HepG2 (cell line): ENCODE measurements around the gene ELF2. TPM values are rescaled to one million over a fixed set of nuclear protein-coding genes. Genes with fewer than 3 reads are reported as not detected.

Source experiments
- ATAC-seq: fragments of 200-7000 bp; cut with Tn5 transposase; 3 replicates; pipeline ENCODE4 v1.9.1; 2020; ENCODE audit warnings: mild to moderate bottlenecking, moderate library complexity
- BruUV-seq: library from RNA; stranded (reverse); fragments of 400-500 nt; replicated peaks from 2 replicates; lab custom pipeline; 2021; lab: Mats Ljungman, UMichigan
- CTCF ChIA-PET: fragments of 300-600 bp; formaldehyde crosslinking; extraction: SDS; loops from one replicate; lab custom pipeline; 2021; ENCODE audit warnings: low total read pairs, inconsistent platforms, low intra/inter-chr PET ratio; lab: Yijun Ruan, JAX
- POLR2A ChIA-PET: fragments of 350-600 bp; sonication (Branson Sonifier 250); formaldehyde crosslinking; loops from one replicate; lab custom pipeline; 2020; ENCODE audit warnings: antibody characterized with exemption, inconsistent platforms; lab: Yijun Ruan, JAX
- DNase-seq: peaks from one replicate; pipeline ENCODE4 v3.0.0-alpha.2; 2015; ENCODE audit warnings: low spot score
- FAIRE-seq: peaks from 3 replicates; lab custom pipeline; 2011; peaks lifted over from hg19 to GRCh38; lab: Jason Lieb, UNC
- H2AFZ ChIP-seq: one replicate; pipeline ENCODE4 v1.6.1; 2011; ENCODE audit warnings: low read length, inconsistent platforms
- H3K27ac ChIP-seq: fragments of 300-600 bp; 3 replicates; pipeline ENCODE4 v1.8.0; 2011; ENCODE audit warnings: mixed run types, mild to moderate bottlenecking, mixed read lengths, low read length, inconsistent platforms; ENCODE audit not compliant: insufficient read depth; ENCODE audit errors: extremely low read length
- H3K27me3 ChIP-seq, 2 experiments: fragments of 200-600 bp in 1 of 2; 2 replicates in 1 of 2; 3 replicates in 1 of 2; pipeline versions ENCODE4 v1.6.0 to v1.8.0; 2011; ENCODE audit warnings: low read length in 2 of 2, mild to moderate bottlenecking in 2 of 2, moderate library complexity in 2 of 2, inconsistent platforms in 1 of 2; ENCODE audit not compliant: insufficient read depth in 2 of 2, control insufficient read depth in 1 of 2
- H3K36me3 ChIP-seq, 2 experiments: fragments of 200-600 bp in 1 of 2; replicated peaks in 1 of 2; 2 replicates in 1 of 2; 3 replicates in 1 of 2; pipeline versions ENCODE4 v1.5.1 to v1.8.0; 2011; ENCODE audit warnings: low read length in 2 of 2, inconsistent platforms in 1 of 2; ENCODE audit not compliant: insufficient read depth in 2 of 2, control insufficient read depth in 1 of 2
- H3K4me1 ChIP-seq: 2 replicates; pipeline ENCODE4 v1.5.1; 2012; ENCODE audit warnings: low read length, inconsistent platforms; ENCODE audit not compliant: insufficient read depth
- H3K4me2 ChIP-seq: 2 replicates; pipeline ENCODE4 v1.6.0; 2011; ENCODE audit warnings: low read depth, low read length, inconsistent platforms
- H3K4me3 ChIP-seq, 3 experiments: fragments of 200-600 bp in 1 of 3; sonication (generic), shearing (Covaris generic) in 1 of 3; replicated peaks in 1 of 3; 2 replicates each; pipeline ENCODE4 v1.5.1; 2011 to 2016; ENCODE audit warnings: low read length in 3 of 3, inconsistent platforms in 2 of 3, low read depth in 2 of 3, mild to moderate bottlenecking in 2 of 3, control low read depth in 1 of 3, mixed read lengths in 1 of 3; ENCODE audit not compliant: insufficient read depth in 1 of 3
- H3K79me2 ChIP-seq: one replicate; pipeline ENCODE4 v1.6.1; 2011; ENCODE audit warnings: low read length, inconsistent platforms; ENCODE audit not compliant: insufficient read depth
- H3K9ac ChIP-seq: 2 replicates; pipeline ENCODE4 v1.6.0; 2011; ENCODE audit warnings: mild to moderate bottlenecking, low read depth, low read length, inconsistent platforms; ENCODE audit not compliant: insufficient read depth
- H3K9me3 ChIP-seq: 2 replicates; pipeline ENCODE4 v1.5.1; 2012; ENCODE audit warnings: mild to moderate bottlenecking, low read length
- H4K20me1 ChIP-seq: 2 replicates; pipeline ENCODE4 v1.6.0; 2011; ENCODE audit warnings: inconsistent platforms, mild to moderate bottlenecking, low read length, moderate library complexity; ENCODE audit not compliant: insufficient read depth
- ATF4 ChIP-seq, 2 experiments: fragments of 450-650 bp in 1 of 2; sonication (generic) in 1 of 2; formaldehyde crosslinking; IDR thresholded peaks; 2 replicates each; pipeline versions ENCODE4 v1.5.0 to v1.8.0; 2020 to 2022; ENCODE audit warnings: mild to moderate bottlenecking in 1 of 2, missing genetic modification reagents in 1 of 2
- FOSL2 ChIP-seq: sonication (generic); formaldehyde crosslinking; IDR thresholded peaks from 2 replicates; pipeline ENCODE4 v1.4.0; 2020; ENCODE audit warnings: missing genetic modification reagents
- TERF1 ChIP-seq: sonication (generic); formaldehyde crosslinking; IDR thresholded peaks from 2 replicates; pipeline ENCODE4 v1.8.0; 2022; ENCODE audit warnings: mild to moderate bottlenecking, missing genetic modification reagents, moderate library complexity
- ZNF235 ChIP-seq: sonication (generic); formaldehyde crosslinking; IDR thresholded peaks from 2 replicates; pipeline ENCODE4 v1.8.1; 2023; ENCODE audit warnings: mild to moderate bottlenecking, missing genetic modification reagents, borderline replicate concordance
- ZNF33B ChIP-seq: sonication (generic); formaldehyde crosslinking; IDR thresholded peaks from 2 replicates; pipeline ENCODE4 v1.5.1; 2020; ENCODE audit warnings: mild to moderate bottlenecking, missing genetic modification reagents
- WGBS: methylation state at CpG from one replicate; pipeline ENCODE4 v1.1.6; 2017; ENCODE audit warnings: low lambda C conversion rate; 5-methylcytosine and 5-hydroxymethylcytosine counted together
- in situ Hi-C: cut with HindIII; loops from 2 replicates; pipeline ENCODE4 v1.10.0; 2017; ENCODE audit warnings: low pct_unique_long_range_greater_than_20kb; ENCODE audit not compliant: extremely low pct_ligation_motif_present
- intact Hi-C: fragments of 100-400 bp; cut with micrococcal nuclease; formaldehyde crosslinking; loops from one replicate; pipeline ENCODE4 v1.10.0; 2022; ENCODE audit not compliant: unreplicated experiment
- polyA plus RNA-seq, 8 experiments: library from polyadenylated mRNA; depleted of rRNA in 3 of 8; stranded (reverse) in 7 of 8; unstranded in 1 of 8; fragments of >200 nt; fragmentation: Illumina TruSeq in 4 of 8; extraction: Trizol in 4 of 8; gene quantifications; 2 replicates each; pipeline versions ENCODE4 v1.2.1 to v1.2.3, GENCODE V29; 2011 to 2016; ENCODE audit warnings: low read depth in 4 of 8, missing spikeins in 1 of 8, mixed read lengths in 1 of 8; ENCODE audit not compliant: insufficient read depth in 1 of 8
- total RNA-seq, 5 experiments: library from RNA; depleted of rRNA; stranded (reverse); fragments of >200 nt; fragmentation: Illumina TruSeq; extraction: Trizol; gene quantifications; 2 replicates each; pipeline ENCODE4 v1.2.3, GENCODE V29; 2016; ENCODE audit warnings: low read depth in 1 of 5

The ELF2 gene
- total and polyA plus RNA-seq, 2 of the 13 experiments (the other 11 are each of a cell fraction or from before 2014, with no cell fraction given) = 28.6 to 35.4 TPM

GRCh38 chr4:139171876-139172691 lies 4.9 kb downstream of the ELF2 start:
- DNase-seq (peak; percentile 21), FAIRE-seq (no peak), ATAC-seq (no peak)
- intact Hi-C loops (no loop called here), in situ Hi-C loops (no loop called here)
- H4K20me1 ChIP-seq = peaks cover 50% of the 10 kb centered on the region
- no peak overlapping the region; the same call in 1 of the 2 replicates for H3K4me2 ChIP-seq
- H3K27ac ChIP-seq = no peak overlapping the region
- H3K27me3 ChIP-seq = no peaks in the 10 kb centered on the region
- H3K36me3 ChIP-seq = no peaks in the 10 kb centered on the region
- peaks cover 39% of the 10 kb centered on the region for H3K4me1 ChIP-seq
- H3K9ac ChIP-seq = no peak overlapping the region
- no TSS peak for BruUV-seq
- 63% methylated on average over 7 of the region's 7 CpGs for WGBS
- no peak overlapping the region for H3K4me3 ChIP-seq
- ChIA-PET CTCF (no interaction called here), POLR2A (no interaction called here)
- H3K79me2 ChIP-seq = peaks cover 68% of the 10 kb centered on the region
- TF ChIP-seq TERF1 (CRISPR knock-in tag) = no peak
- TF ChIP-seq ZNF235 = no peak
- peak; percentile 73 for TF ChIP-seq FOSL2 (CRISPR knock-in tag)
- TF ChIP-seq ZNF33B = no peak
- peak in 1 of 2 experiments; percentile 68; a peak in 1 of 4 replicates for TF ChIP-seq ATF4 (CRISPR knock-in tag; IDR thresholded peaks at IDR 0.05)
- H3K9me3 ChIP-seq = no peaks in the 10 kb centered on the region
- H2AFZ ChIP-seq = no peak overlapping the region
